ENCODE results near the gene MYBPC2. TPM values are rescaled to one million over a fixed set of nuclear protein-coding genes. Genes with fewer than 3 reads are reported as not detected.

MYBPC2 gene
- not detected in 2 replicates for total RNA-seq

- no peaks in the 10 kb centered on the region for H3K9me3 ChIP-seq (ENCODE audit: low read depth, low read length)
- peaks cover 22% of the 10 kb centered on the region for H3K27me3 ChIP-seq (ENCODE audit: insufficient read depth, low read length)
- no peaks in the 10 kb centered on the region for H3K79me2 ChIP-seq (ENCODE audit: insufficient read depth, low read length)
- H2AFZ ChIP-seq (ENCODE audit: low read length) = peak within 1 kb of the TSS; percentile 95
- peak within 1 kb of the TSS; percentile 73 for H3K4me3 ChIP-seq (ENCODE audit: insufficient read depth, low read length)
- no peaks in the 10 kb centered on the region for H4K20me1 ChIP-seq (ENCODE audit: insufficient read depth, low read length)
- DNase-seq (ENCODE audit: insufficient read length, low spot score, missing footprints) = peak; percentile 74
- H3K4me1 ChIP-seq (ENCODE audit: insufficient read depth, low read length) = peaks cover 5% of the 10 kb centered on the region
- no peaks in the 10 kb centered on the region for H3K36me3 ChIP-seq (ENCODE audit: insufficient read depth, low read length)
- peak within 1 kb of the TSS; percentile 96 for H3K4me2 ChIP-seq (ENCODE audit: insufficient read depth, low read length)
- no peak for TF ChIP-seq CTCF (IDR thresholded peaks at IDR 0.05; ENCODE audit: extremely low read depth, low read depth, low read length)
- H3K27ac ChIP-seq (ENCODE audit: low read depth, low read length) = no peak within 1 kb of the TSS
These were observed at the start of gene MYBPC2 for GRCh38 chr19:50432221-50433028. Gene MYBPC2, plus strand, starts transcription at chr19:50432892. Its CDS starts 62 bp downstream, at chr19:50432954.

GRCh38 chr19:50383001-50383851 is 49.5 kb upstream of the MYBPC2 start:
- Histone ChIP-seq H3K4me2 (ENCODE audit: insufficient read depth, low read length) (peak overlapping the region; percentile 100), H3K36me3 (ENCODE audit: insufficient read depth, low read length) (peaks cover 41% of the 10 kb centered on the region), H4K20me1 (ENCODE audit: insufficient read depth, low read length) (peaks cover 6% of the 10 kb centered on the region), H3K27ac (ENCODE audit: low read depth, low read length) (peak overlapping the region; percentile 33), H3K79me2 (ENCODE audit: insufficient read depth, low read length) (peaks cover 24% of the 10 kb centered on the region), H3K27me3 (ENCODE audit: insufficient read depth, low read length) (no peaks in the 10 kb centered on the region), H3K9me3 (ENCODE audit: low read depth, low read length) (no peaks in the 10 kb centered on the region), H3K4me1 (ENCODE audit: insufficient read depth, low read length) (peaks cover 16% of the 10 kb centered on the region), H2AFZ (ENCODE audit: low read length) (peak overlapping the region; percentile 29), H3K4me3 (ENCODE audit: insufficient read depth, low read length) (peak overlapping the region; percentile 88)
- peak; percentile 37 for DNase-seq (ENCODE audit: insufficient read length, low spot score, missing footprints)
- TF ChIP-seq CTCF (IDR thresholded peaks at IDR 0.05; ENCODE audit: extremely low read depth, low read depth, low read length) = no peak

- peak; percentile 100 for DNase-seq (ENCODE audit: insufficient read length, low spot score, missing footprints)
- H3K4me2 ChIP-seq (ENCODE audit: insufficient read depth, low read length) = peak within 1 kb of the TSS; percentile 100
- peak within 1 kb of the TSS; percentile 81 for H3K27ac ChIP-seq (ENCODE audit: low read depth, low read length)
- no peaks in the 10 kb centered on the region for H3K9me3 ChIP-seq (ENCODE audit: low read depth, low read length)
- H3K4me1 ChIP-seq (ENCODE audit: insufficient read depth, low read length) = peaks cover 16% of the 10 kb centered on the region
- peak within 1 kb of the TSS; percentile 88 for H3K4me3 ChIP-seq (ENCODE audit: insufficient read depth, low read length)
- H4K20me1 ChIP-seq (ENCODE audit: insufficient read depth, low read length) = peaks cover 6% of the 10 kb centered on the region
- peak within 1 kb of the TSS; percentile 88 for H2AFZ ChIP-seq (ENCODE audit: low read length)
- no peaks in the 10 kb centered on the region for H3K27me3 ChIP-seq (ENCODE audit: insufficient read depth, low read length)
- peaks cover 22% of the 10 kb centered on the region for H3K79me2 ChIP-seq (ENCODE audit: insufficient read depth, low read length)
- no peak for TF ChIP-seq CTCF (IDR thresholded peaks at IDR 0.05; ENCODE audit: extremely low read depth, low read depth, low read length)
- H3K36me3 ChIP-seq (ENCODE audit: insufficient read depth, low read length) = peaks cover 33% of the 10 kb centered on the region
These were observed 48.6 kb upstream of the MYBPC2 start, which contains the start of gene POLD1 for GRCh38 chr19:50383852-50384684. Gene POLD1, plus strand, starts transcription at chr19:50384347. Its CDS starts 14,505 bp downstream, at chr19:50398852.

All from osteoblast (primary cell).